Stimulated activated CD4-positive, alpha-beta T cell treated with anti-CD3 and anti-CD28 coated beads, Interleukin-15, amount 100 ng/mL, for 48 hours (primary cell): ENCODE measurements around the gene NFATC2.

Experiments
- DNase-seq, 2 donors: peaks; one replicate each; pipeline ENCODE4 v3.0.0-alpha.2; 2020; ENCODE audit warnings: low read depth in 2 of 2

NFATC2 gene

GRCh38 chr20:51389543-51390264, 152.8 kb downstream of the NFATC2 start:
- DNase-seq = no peak

GRCh38 chr20:51388756-51389542, 153.6 kb downstream of the NFATC2 start:
- DNase-seq = no peak

- DNase-seq = no peak
These were observed 154.3 kb downstream of the NFATC2 start for GRCh38 chr20:51388227-51388626.

- no peak for DNase-seq
These were observed 155.2 kb downstream of the NFATC2 start for GRCh38 chr20:51387125-51387875.

GRCh38 chr20:51386586-51386985, 155.9 kb downstream of the NFATC2 start:
- peak in 1 of 2 donors; percentile 32 for DNase-seq

GRCh38 chr20:51385646-51386530, 156.6 kb downstream of the NFATC2 start:
- no peak for DNase-seq

- no peak for DNase-seq
These were observed 157.6 kb downstream of the NFATC2 start for GRCh38 chr20:51384875-51385274.

GRCh38 chr20:51383891-51384510, 158.5 kb downstream of the NFATC2 start:
- DNase-seq = no peak

GRCh38 chr20:51382986-51383821, 159.3 kb downstream of the NFATC2 start:
- DNase-seq = no peak

- DNase-seq = no peak
These were observed 160.2 kb downstream of the NFATC2 start for GRCh38 chr20:51382111-51382985.

GRCh38 chr20:51381557-51381956, 161.0 kb downstream of the NFATC2 start:
- no peak for DNase-seq

- no peak for DNase-seq
These were observed 161.8 kb downstream of the NFATC2 start for GRCh38 chr20:51380401-51381385.

- DNase-seq = no peak
These were observed 162.7 kb downstream of the NFATC2 start for GRCh38 chr20:51379601-51380341.

GRCh38 chr20:51378171-51378928, 164.2 kb downstream of the NFATC2 start:
- no peak for DNase-seq

- no peak for DNase-seq
These were observed 165.4 kb downstream of the NFATC2 start for GRCh38 chr20:51377132-51377531.

- DNase-seq = no peak
These were observed 166.4 kb downstream of the NFATC2 start for GRCh38 chr20:51376111-51376510.
